HG02759 (cell line): Measurements from ENCODE around the gene PPP2R5A.

ENCODE experiments used
- ATAC-seq: cut with Tn5 transposase; IDR thresholded peaks from one replicate; pipeline ENCODE4 v1.9.1; 2021; ENCODE audit warnings: mild to moderate bottlenecking, moderate library complexity; ENCODE audit not compliant: unreplicated experiment

Gene PPP2R5A

DNA sequence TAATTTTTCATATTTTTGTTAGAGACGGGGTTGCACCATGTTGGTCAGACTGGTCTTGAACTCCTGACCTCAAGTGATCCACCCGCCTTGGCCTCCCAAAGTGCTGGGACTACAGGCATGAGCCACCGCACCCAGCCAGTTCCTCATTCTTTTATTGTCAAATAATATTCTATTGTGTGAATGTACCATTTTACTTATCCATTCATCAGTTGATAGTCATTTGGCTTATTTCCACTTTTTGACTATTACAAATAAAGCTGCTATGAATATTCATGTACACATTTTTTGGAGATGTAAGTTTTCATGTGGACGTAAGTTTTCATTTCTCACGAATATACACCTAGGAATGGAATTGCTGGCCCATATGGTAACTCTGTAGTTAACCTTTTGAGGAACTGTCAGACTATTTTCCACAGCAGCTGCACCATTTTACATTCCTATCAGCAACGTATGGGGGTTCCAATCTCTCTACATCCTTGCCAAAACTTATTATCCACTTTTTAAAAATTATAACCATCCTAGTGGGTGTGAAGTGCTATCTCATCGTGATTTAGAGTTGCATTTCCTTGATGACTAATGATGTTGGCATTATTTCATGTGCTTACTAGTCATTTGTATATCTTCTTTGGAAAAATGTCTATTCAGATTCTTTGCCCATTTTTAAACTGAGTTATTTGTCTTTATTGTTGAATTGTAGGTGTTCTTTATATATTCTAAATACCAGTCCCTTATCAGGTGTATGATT is 116.8 kb downstream of the PPP2R5A start:
- no peak for ATAC-seq

DNA sequence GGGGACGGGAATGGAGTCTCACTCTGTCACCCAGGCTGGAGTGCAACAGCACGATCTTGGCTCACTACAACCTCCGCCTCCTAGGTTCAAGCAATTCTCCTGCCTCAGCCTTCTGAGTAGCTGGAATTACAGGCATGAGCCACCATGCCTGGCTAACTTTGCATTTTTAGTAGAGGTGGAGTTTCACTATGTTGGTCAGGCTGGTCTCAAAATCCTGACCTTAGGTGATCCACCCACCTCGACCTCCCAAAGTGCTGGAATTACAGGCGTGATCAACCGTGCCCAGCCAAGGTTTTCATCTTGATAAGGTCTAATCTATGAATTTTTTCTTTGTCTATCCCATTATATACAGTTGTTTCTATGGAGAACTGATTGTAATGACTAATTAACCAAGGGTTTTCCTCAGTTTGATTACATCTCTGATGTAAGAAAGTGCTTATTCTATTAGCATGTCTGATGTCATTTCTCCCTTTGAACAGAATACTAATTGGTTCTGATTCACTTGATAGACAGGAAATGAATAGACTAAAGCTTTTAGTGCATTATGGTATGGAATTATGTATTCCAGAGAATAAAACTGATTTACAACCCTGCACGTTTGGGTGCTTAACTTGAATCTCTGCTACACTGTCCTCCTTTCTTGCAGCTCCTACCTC is 117.6 kb downstream of the PPP2R5A start:
- no peak for ATAC-seq

DNA sequence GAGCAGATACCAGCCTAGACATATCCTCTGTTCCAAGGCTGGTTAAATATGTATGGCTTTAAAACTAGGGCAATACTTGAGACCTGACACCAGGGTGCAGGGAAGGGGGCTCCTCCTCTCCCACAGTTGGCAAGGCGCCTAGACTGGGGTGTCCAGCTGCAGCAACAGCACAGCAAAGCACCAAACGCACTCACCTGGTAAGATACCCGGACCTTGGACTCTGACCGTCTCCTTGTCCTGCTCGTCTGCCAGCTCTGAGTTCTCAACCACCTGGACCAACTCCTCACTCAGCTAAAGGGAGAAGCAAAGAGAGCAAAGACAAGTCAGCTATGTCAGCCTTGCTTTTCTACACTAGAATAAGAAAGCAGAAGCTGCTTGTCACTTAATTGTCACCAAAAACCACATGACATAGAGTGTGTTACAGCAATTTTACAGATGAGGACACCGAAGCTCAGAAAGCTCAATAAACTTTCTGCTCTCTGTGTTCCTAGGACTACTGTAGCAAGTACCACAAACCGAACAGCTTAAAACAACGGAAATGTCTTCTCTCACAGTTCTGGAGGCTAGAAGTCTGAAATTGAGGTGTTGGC is 125.1 kb downstream of the PPP2R5A start:
- no peak for ATAC-seq
